HG03442 (cell line): ENCODE measurements around the gene KPNA6.
"Not testable (repeated sequence)": the region's sequence is repeated elsewhere in the genome, so short reads cannot be mapped to it uniquely, and the experiment has no call there.

Experiments
- ATAC-seq: cut with Tn5 transposase; IDR thresholded peaks from one replicate; pipeline ENCODE4 v1.9.1; 2021; ENCODE audit warnings: mild to moderate bottlenecking, moderate library complexity; ENCODE audit not compliant: unreplicated experiment

Gene KPNA6

DNA sequence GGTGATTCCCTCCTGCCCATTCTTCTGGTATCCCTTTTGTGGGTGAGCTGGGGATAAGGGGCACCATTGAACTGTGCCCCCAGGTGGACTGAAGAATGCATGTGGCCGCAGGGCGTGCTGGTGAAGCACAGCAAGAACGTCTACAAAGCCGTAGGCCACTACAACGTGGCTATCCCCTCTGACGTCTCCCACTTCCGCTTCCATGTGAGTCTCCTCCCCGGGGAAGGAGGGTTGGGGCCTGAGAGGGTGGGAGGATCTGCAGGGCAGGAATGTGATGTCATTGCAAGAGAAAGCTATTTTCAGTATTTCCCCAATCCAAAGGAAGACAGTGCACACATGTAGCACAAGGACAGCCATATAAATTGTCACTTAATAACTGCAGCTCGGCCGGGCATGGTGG, 7.5 kb upstream of the KPNA6 start:
- ATAC-seq = no peak

DNA sequence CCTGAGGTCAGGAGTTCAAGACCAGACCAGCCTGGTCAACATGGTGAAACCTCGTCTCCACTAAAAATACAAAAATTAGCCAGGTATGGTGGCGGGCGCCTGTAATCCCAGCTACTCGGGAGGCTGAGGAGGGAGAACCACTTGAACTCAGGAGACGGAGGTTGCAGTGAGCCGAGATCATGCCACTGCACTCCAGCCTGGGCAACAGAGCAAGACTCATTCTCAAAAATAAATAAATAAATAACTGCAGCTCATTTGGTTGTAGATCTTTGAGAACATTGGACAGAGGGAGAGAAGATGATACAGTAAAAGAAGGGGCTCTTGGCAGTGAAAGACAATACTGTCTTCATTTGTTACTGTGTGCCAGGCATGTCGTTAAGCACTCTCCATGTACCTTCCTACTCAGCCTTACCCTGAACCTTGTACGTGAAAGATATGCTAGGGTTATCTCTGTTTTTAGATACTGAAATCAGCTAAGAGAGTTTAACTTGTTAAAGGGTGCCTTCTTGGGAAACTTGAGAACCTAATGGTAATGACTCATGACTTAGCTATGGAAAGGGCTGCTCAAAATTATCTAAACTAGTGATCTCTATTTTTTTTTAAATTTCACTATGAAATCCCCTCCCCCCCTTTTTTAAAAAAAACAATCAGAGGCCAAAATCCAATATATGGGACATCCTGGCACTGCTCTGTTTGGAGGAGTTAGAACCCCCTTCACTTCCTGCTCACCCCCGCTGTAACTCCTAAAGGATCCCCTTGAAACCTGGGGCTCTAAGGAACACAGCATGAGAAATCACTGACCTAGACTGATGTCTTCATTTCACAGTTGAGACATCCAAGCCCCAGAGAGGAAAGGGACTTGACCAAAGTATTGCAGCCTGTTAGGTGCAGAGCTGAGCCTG, 6.8 kb upstream of the KPNA6 start:
- ATAC-seq = no peak

DNA sequence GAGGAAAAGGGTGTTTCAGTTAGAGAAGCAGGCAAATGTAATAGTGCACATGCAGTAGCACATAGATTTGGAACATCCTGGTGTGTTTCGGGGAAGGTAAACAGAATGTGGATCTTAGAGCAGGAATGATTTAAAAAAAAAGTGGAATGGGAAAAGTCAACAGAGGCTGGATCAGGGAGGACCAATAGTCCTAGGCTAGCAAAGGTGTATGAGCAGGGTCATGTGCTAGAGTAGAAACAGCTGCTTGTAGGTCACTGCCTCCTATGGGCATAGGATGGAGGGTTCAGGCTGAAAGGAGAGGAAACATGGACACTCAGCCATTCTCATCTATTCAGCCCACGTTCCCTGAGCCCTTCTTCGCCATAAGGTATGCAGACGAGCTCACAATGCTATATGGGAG, 3.7 kb upstream of the KPNA6 start:
- ATAC-seq = no peak

DNA sequence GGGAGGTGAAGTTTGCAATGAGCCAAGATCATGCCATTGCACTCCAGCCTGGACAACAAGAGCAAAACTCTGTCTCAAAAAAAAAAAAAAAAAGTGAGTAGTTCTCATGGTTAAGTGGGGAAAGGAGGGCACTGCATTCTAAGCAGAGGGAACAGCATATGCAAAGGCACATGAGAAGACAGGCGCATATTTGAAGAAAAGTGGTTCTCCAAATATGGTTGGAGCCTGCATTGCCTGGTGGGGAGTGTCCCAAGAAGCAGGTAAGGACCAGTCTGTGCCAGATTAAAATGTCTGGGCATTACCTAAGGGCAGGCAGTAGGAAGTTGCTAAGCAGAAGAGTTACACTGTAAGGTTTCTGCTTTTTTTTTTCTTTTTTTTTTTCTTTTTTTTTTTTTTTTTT, 2.5 kb upstream of the KPNA6 start:
- ATAC-seq = no peak

DNA sequence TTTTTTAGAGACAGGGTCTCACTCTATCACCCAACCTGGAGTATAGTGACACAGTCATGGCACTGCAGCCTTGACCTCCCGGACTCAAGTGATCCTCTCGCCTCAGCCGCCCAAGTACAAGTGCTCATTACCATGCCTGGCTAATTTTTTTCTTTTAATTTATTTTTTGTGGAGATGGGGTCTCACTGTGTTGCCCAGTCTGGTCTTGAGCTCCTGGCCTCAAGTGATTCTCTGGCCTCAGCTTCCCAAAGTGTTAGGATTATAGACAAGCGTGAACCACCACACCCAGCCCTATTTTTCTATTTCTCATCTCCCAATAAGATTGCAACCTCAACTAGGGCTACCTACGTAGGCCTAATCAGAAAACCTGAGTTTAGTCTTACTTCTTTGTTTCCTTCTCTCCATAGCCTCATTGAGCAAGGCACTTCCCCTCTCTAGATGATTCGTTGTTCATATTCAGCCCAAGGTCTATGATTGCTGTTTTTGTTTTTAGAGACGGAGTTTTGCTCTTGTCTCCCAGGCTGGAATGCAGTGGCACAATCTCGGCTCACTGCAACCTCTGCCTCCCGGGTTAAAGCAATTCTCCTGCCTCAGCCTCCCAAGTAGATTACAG, 1.1 kb upstream of the KPNA6 start:
- no peak for ATAC-seq

DNA sequence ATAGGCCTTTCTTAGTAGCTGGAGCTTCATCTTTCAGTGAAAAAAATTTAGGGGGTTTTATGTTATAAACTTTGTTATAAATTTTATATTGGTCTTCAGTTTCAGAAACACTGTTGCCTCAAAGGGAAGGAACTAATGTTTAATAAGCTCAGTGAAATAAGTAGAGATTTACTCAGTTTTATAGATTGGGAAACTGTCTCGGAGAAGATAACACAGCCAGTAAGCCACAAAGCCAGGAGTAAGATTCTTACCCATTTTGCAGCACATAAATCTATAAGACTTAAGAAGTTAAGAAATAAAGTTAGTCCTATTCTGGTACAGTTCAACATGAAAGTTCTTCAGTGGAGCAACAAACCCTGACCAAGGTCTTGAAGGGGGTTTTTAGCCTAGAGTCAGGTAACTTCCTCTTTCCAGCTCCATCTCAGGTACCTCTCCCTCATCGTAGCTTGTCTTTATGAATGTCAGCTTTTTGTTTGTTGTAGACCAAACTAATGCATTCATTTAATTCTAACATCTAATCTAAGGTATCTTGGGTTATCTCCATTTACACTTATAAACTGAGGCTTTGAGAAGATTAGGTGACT, 3.3 kb downstream of the KPNA6 start:
- ATAC-seq = no peak

DNA sequence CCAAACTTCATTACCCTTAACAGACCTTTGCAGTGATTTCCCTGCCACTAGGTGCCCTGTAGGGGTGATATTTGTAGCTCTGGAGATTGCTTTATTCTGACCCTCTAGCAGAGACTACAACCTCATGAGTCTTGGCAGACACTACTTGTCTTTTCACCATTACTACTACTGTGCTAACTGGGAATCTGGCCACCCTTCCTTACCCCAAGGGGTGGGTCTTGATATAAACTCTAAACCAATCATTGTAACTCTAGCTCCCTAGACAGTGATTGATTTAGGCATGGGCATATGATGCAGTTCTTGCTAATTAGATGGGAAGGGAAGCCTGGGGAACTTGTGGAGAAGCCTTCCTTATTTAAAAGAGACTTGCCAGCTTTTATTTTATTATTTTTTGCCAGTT, 3.9 kb downstream of the KPNA6 start:
- no peak for ATAC-seq

DNA sequence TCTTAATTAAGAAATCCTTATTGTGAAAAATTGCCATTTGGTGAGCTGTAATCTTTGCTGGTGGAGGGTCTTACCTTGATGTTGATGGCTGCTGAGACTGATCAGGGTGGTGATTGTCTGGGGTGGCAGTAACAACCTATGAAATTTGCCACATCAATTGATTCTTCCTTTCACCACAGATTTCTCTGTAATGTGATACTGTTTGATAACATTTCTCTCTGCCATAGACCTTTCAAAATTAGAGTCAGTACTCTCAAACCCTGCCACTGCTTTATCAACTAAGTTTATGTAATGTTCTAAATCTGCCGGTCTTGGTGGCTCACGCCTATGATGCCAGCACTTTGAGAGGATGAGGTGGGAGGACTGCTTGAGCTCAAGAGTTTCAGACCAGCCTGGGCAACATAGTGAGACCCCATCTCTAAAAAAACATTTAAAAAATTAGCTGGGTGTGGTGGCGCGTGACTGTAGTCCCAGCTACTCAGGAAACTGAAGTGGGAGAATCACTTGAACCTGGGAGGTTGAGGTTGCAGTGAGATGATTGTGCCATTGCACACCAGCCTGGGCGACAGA, 5.0 kb downstream of the KPNA6 start:
- ATAC-seq = no peak

DNA sequence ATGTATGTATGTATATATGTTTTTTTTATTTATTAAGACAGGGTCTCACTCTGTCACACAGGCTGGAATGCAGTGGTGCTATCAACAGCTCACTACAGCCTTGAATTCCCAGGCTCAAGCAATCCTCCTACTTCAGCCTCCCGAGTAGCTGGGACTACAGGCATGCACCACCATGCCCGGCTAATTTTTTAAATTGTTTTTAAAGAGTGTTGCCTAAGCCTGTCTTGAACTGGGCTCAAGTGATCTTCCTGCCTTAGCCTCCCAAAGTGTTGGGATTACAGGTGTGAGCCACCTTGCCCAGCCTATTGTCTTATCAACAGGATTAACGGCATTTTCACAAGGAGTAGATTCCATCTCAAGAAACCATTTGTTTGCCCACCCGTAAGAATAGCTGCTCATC, 5.6 kb downstream of the KPNA6 start:
- ATAC-seq = not testable (repeated sequence)

DNA sequence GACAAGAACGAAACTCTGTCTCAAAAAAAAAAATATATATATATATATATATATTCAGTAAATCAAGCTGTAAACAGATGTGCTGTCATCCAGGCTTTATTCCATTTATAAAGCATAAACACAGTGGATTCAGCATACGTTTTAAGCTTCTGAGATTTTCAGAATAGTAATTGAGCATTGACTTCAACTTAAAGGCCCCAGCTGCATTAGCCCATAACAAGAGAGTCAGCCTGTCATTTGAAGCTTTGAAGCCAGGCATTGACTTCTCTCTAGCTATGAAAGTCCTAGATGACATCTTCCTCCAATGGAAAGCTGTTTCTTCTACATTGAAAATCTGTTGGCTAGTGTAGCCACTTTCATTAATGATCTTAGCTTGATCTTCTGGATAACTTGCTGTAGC, 6.6 kb downstream of the KPNA6 start:
- no peak for ATAC-seq

DNA sequence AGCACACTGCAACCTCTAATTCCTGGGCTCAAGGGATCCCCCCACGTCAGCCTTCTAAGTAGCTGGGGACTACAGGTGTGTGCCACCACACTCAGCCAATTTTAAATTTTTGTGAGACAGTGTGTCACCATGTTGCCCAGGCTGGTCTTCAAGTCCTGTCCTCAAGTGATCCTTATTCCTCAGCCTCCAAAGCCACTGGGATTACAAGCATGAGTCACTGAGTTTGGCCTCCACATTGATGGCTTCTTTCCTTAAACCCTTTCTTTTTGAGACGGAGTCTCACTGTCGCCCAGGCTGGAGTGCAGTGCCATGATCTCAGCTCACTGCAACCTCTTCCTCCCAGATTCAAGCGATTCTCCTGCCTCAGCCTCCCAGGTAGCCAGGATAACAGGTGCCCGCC, 7.6 kb downstream of the KPNA6 start:
- ATAC-seq = no peak

DNA sequence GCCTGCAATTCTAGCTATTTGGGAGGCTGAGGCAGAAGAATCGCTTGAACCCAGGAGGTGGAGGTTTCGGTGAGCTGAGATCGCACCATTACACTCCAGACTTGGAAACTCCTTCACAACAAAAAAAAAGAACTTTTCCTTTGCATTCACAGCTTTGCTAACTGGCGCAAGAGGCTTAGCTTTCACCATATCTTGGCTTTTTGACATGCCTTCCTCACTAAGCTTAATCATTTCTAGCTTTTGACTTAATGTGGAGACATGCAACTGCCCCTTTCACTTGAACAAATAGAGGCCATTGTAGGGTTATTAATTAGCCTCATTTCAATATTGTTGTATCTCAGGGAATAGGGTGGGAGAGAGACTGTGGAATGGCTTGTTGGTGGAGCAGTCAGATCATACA, 8.7 kb downstream of the KPNA6 start:
- ATAC-seq = no peak

DNA sequence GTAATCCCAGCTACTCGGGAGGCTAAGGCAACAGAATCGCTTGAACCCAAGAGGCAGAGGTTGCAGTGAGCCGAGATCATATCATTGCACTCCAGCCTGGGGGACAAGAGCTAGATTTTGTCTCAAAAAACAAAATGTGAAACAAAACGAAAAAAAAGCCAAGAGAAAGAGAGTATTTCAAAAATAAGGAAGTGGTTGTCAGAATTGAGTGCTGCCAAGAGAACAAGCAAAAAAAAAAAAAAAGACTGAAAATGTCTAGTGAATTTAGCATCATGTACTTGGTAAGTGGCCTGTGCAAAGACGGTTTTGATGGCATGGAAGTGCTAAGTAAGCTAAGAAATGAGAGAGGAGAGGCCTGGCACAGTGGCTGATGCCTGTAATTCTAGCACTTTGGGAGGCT, 14.3 kb downstream of the KPNA6 start:
- ATAC-seq = no peak

DNA sequence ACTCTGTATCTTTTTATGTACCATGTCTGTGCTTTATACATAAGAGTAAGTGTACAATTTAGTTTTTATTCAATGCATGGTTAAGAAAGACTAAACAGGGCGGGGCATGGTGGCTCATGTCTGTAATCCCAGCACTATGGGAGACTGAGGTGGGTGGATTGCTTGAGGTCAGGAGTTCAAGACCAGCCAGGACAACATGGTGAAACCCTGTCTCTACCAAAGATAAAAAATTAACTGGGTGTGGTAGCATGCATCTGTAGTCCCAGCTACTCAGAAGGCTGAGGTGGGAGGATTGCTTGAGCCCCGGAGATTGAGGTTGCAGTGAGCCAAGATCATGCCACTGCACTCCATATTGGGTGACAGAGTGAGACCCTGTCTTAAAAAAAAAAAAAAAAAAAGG, 15.5 kb downstream of the KPNA6 start:
- ATAC-seq = not testable (repeated sequence)

DNA sequence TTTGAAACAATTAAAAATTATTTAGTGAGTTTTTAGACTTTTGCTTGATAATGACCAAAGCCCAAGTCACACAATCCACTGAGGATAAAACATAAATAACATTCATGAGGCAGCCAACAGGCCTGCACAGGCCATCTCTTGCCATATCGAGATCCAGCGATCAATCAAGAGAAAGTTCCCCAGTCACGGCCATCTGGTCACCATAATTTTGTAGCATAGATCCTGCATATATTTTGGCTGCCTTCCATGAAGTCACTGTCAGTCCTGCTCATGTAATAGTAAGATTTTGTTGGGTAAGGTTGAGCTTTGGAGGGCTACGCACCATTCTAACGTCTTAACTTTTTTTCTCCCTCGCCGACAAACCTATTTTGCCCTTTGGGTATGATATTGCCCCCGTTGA, 17.5 kb downstream of the KPNA6 start:
- no peak for ATAC-seq

DNA sequence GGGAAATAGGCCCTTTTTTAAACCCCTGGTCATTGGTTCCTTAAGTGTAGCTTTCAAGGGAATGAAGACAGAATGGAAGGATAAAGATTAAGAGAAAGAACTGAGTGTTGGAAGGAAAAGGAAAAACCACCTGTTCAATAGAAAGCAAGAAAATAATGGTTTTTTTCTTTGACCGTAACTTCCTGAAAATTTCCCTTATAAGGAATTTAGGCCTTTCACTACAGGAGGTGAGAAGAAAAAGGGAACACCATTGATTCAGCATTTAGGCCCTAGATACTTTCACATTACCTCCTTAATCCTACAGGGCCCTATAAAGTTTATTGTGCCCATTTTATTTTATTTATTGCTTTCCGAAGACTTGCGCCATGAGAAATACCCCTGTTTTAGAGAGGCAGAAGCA, 18.9 kb downstream of the KPNA6 start:
- ATAC-seq = no peak

DNA sequence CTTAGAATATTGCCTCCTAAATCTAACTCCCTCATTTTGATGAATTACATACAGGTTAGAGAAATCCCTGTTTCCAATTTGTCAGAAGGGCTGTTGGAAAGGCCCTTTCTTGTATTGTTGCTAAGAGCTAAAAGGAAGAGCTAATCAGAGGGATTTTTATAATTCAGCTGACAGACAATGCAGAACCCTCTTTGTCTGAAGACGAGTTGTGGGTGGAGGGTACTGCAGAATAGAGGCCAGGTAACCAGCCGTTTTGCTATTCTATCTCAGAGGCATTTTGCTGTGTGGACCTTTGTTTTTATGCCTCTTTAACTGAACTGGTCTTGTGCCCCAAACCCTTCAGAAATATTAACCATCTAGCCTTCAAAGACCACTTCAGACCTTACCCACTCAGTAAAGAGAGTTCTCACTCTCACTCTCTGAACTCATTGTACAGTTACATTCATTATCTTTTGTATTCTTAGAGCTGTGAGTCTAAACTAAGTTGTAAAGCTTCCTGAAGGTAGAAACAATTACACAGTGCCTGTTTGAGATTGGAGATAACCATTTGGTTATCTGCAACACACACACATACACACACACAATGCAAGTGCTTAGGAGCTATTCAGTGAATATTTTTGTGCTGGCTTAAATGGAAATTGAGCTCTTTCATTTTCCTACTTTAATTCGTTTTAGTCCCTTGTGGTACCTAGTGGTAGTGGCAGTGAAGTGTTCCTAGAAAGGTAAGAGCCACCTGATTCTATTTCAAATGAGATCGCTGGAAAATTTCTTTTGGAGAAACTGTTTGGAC, 19.7 kb downstream of the KPNA6 start:
- no peak for ATAC-seq

DNA sequence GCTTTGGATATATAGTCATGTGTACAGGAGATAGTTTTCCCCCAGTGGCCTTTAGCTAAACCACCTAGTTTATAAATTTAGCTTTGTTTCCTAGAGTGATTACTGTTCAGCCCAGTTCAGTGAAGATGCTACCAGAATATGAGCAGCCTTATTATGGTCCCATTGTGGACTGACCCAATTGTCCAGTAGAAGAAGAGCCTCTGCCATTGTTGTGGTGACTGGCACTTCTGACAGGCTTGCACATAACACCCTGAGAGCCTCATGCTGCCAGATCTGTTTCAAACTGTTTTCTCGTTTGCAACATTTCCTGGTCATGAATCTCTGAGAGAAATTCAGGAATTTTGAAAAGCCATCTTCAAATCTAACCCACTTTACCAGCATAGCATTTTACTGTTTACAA, 20.6 kb downstream of the KPNA6 start:
- no peak for ATAC-seq

DNA sequence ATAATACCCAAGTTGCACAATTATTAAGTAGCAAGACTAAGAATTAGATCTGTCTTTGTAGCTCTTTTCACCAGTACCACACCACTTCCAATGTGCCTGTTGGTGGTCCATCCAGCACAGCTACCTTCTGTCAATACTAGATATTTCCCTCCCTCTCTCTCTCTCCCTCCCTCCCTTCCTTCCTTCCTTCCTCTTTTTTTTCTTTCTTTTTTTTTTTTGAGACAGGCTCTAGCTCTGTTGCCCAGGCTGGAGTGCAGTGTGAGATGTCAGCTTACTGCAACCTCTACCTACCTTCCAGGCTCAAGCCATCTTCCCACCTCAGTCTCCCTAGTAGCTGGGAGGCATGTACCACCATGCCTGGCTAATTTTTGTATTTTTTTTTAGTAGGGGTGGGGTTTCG, 21.1 kb downstream of the KPNA6 start:
- no peak for ATAC-seq

DNA sequence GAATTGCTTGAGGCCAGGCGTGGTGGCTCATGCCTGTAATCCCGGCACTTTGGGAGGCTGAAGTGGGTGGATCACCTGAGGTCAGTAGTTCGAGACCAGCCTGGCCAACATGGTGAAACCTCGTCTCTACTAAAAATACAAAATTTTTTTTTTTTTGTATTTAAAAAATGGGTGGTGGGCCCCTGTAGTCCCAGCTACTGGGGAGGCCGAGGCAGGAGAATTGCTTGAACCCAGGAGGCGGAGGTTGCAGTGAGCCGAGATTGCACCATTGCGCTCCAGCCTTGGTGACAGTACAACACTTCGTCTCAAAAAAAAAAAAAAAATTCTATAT, 26.1 kb downstream of the KPNA6 start:
- ATAC-seq = not testable (repeated sequence)

DNA sequence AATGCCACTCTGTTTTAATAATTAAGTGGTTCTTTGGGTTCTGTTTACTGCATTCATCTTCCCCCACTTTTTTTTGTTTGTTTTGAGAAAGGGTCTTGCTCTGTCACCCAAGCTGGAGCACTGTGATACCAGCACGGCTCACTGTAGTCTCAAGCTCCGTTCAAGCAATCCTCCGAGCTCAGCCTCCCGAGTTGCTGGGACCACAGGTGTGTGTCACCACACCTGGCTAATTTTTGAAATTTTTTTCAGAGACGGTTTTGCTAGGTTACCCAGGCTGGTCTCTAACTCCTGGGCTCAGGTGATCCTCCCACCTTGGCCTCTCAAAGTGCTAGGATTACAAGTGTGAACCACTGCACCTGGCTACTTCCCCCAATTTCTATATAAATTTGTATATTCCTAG, 29.3 kb downstream of the KPNA6 start:
- no peak for ATAC-seq
